ENCODE results near the gene EIF3L.

Gene EIF3L

GRCh38 chr22:37817705-37818408 is 31.4 kb upstream of the EIF3L start:
- peak; percentile 79 for DNase-seq (ENCODE audit: low read depth)

GRCh38 chr22:37818409-37819104 is 30.7 kb upstream of the EIF3L start:
- peak; percentile 59 for DNase-seq (ENCODE audit: low read depth)

- DNase-seq (ENCODE audit: low read depth): no peak
Measured at GRCh38 chr22:37819105-37819433, 30.1 kb upstream of the EIF3L start.

GRCh38 chr22:37820350-37820749 is 28.9 kb upstream of the EIF3L start:
- no peak for DNase-seq (ENCODE audit: low read depth)

- no peak for DNase-seq (ENCODE audit: low read depth)
Measured at GRCh38 chr22:37822079-37822833, 27.0 kb upstream of the EIF3L start.

GRCh38 chr22:37823134-37823985 is 25.9 kb upstream of the EIF3L start, which contains the start of gene GALR3:
TSS of gene GALR3 (plus strand) at chr22:37823382. CDS start at chr22:37823407, 25 bp downstream.
- no peak for DNase-seq (ENCODE audit: low read depth)

GRCh38 chr22:37824674-37825641 is 24.3 kb upstream of the EIF3L start:
- DNase-seq (ENCODE audit: low read depth): peak; percentile 26

- DNase-seq (ENCODE audit: low read depth): no peak
Measured at GRCh38 chr22:37827056-37827455, 22.2 kb upstream of the EIF3L start.

- DNase-seq (ENCODE audit: low read depth): no peak
Measured at GRCh38 chr22:37830093-37830842, 19.0 kb upstream of the EIF3L start.

GRCh38 chr22:37831472-37831871 is 17.7 kb upstream of the EIF3L start:
- no peak for DNase-seq (ENCODE audit: low read depth)

- DNase-seq (ENCODE audit: low read depth): no peak
Measured at GRCh38 chr22:37832022-37832857, 17.0 kb upstream of the EIF3L start.

GRCh38 chr22:37842015-37842793 is 7.0 kb upstream of the EIF3L start:
- DNase-seq (ENCODE audit: low read depth): no peak

- no peak for DNase-seq (ENCODE audit: low read depth)
Measured at GRCh38 chr22:37843741-37844089, 5.5 kb upstream of the EIF3L start.

GRCh38 chr22:37844904-37845329 is 4.3 kb upstream of the EIF3L start:
- no peak for DNase-seq (ENCODE audit: low read depth)

GRCh38 chr22:37846433-37846832 is 2.8 kb upstream of the EIF3L start:
- no peak for DNase-seq (ENCODE audit: low read depth)

GRCh38 chr22:37848587-37849088 is 581 bp upstream of the EIF3L start:
- peak; percentile 45 for DNase-seq (ENCODE audit: low read depth)

- no peak for DNase-seq (ENCODE audit: low read depth)
Measured at GRCh38 chr22:37850801-37851200, 1.6 kb downstream of the EIF3L start.

GRCh38 chr22:37852418-37852817 is 3.2 kb downstream of the EIF3L start:
- DNase-seq (ENCODE audit: low read depth): no peak
